ENCODE results near the gene BTF3.

DNA sequence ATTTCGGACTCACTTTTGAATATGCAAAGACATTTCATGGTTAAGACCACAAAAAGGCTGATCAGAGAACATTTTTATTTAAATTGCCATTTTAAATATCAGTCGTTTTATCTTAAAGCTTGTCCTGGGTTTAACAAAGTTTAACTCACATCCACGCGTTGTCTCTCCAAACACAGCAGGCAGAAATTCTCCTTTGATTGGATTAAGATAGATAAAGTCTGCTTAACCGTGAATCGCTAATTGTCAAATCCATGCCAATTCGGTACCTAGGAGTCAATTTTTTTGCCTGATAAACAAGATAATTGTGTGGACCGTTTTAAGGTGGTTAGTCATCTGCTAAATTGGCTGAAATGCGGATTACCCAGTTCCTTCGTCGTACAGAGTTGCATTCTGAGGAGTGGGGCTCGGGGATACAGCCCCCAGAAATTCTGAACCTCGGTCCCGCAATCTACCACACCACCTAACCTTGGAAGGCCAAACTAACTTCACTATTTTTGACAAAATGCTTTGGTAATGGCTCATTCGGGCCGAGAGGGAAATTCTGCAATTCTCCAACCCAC is 665 bp upstream of the BTF3 start:
- TF ChIP-seq, protein P1, sequence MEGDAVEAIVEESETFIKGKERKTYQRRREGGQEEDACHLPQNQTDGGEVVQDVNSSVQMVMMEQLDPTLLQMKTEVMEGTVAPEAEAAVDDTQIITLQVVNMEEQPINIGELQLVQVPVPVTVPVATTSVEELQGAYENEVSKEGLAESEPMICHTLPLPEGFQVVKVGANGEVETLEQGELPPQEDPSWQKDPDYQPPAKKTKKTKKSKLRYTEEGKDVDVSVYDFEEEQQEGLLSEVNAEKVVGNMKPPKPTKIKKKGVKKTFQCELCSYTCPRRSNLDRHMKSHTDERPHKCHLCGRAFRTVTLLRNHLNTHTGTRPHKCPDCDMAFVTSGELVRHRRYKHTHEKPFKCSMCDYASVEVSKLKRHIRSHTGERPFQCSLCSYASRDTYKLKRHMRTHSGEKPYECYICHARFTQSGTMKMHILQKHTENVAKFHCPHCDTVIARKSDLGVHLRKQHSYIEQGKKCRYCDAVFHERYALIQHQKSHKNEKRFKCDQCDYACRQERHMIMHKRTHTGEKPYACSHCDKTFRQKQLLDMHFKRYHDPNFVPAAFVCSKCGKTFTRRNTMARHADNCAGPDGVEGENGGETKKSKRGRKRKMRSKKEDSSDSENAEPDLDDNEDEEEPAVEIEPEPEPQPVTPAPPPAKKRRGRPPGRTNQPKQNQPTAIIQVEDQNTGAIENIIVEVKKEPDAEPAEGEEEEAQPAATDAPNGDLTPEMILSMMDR (IDR thresholded peaks at IDR 0.05) = no peak
- TF ChIP-seq POLR2A (IDR thresholded peaks at IDR 0.05) = no peak

Measured in testis (tissue), 2 donors.